Endothelial cell of umbilical vein (primary cell): Measurements from ENCODE around the gene TTN.

Experiments
- CTCF ChIP-seq, 2 donors: IDR thresholded peaks; 1 replicate in 1 of 2; 2 replicates in 1 of 2; pipeline ENCODE4 v1.5.1; 2011; ENCODE audit warnings: low read length in 2 of 2, mild to moderate bottlenecking in 2 of 2, moderate library complexity in 2 of 2, control low read depth in 1 of 2, inconsistent platforms in 1 of 2, low read depth in 1 of 2; ENCODE audit not compliant: insufficient read depth in 1 of 2; ENCODE audit errors: extremely low read depth in 1 of 2
- MAX ChIP-seq: IDR thresholded peaks from 2 replicates; pipeline ENCODE4 v1.6.1; 2011; ENCODE audit not compliant: insufficient read depth, insufficient read length
- POLR2A ChIP-seq: IDR thresholded peaks from 2 replicates; pipeline ENCODE4 v1.6.1; 2012; ENCODE audit warnings: low read depth, mild to moderate bottlenecking, control low read depth, low read length

- TF ChIP-seq POLR2A (no peak), CTCF (IDR thresholded peaks at IDR 0.05; ENCODE audit: extremely low read depth in 1 of 2, insufficient read depth in 1 of 2, low read depth in 1 of 2, low read length in 2 of 2) (no peak), MAX (no peak)
These were observed 301.1 kb downstream of the TTN start for GRCh38 chr2:178506101-178506500.
